Chondrocyte (in vitro differentiated cells): ENCODE measurements around the gene HSPB9. TPM values are rescaled to one million over a fixed set of nuclear protein-coding genes. Genes with fewer than 3 reads are reported as not detected.

Source experiments
- DNase-seq: peaks from one replicate; pipeline ENCODE4 v3.0.0; 2021; ENCODE audit warnings: mixed read lengths, low spot score
- H3K27ac Mint-ChIP-seq: one replicate; pipeline ENCODE4 v1.8.0; 2021; ENCODE audit warnings: mild to moderate bottlenecking, moderate library complexity, mixed read lengths; ENCODE audit not compliant: unreplicated experiment
- H3K27me3 Mint-ChIP-seq: 2 replicates; pipeline ENCODE4 v1.8.0; 2021; ENCODE audit warnings: low read depth, mixed read lengths
- H3K36me3 Mint-ChIP-seq: 2 replicates; pipeline ENCODE4 v1.8.0; 2021; ENCODE audit warnings: low read depth, mixed read lengths
- H3K4me1 Mint-ChIP-seq: 2 replicates; pipeline ENCODE4 v1.8.0; 2021; ENCODE audit warnings: low read depth, mild to moderate bottlenecking, mixed read lengths
- H3K4me3 Mint-ChIP-seq: one replicate; pipeline ENCODE4 v1.8.0; 2021; ENCODE audit warnings: mild to moderate bottlenecking, moderate library complexity, mixed read lengths; ENCODE audit not compliant: unreplicated experiment
- H3K9me3 Mint-ChIP-seq: 2 replicates; pipeline ENCODE4 v1.8.0; 2021; ENCODE audit warnings: low read depth, mixed read lengths
- CTCF ChIP-seq: fragments of 200-600 bp; sonication (generic); IDR thresholded peaks from 2 replicates; pipeline ENCODE4 v1.5.0; 2021; ENCODE audit warnings: antibody characterized with exemption, mild to moderate bottlenecking, moderate library complexity
- total RNA-seq: library from RNA; stranded (reverse); gene quantifications from 3 replicates; pipeline ENCODE4 v1.2.1, GENCODE V29; 2021

HSPB9 gene
- total RNA-seq, 1 donor from 2014 or later = not detected

- Mint-ChIP-seq H3K27ac (peak overlapping the region; percentile 77), H3K9me3 (no peaks in the 10 kb centered on the region), H3K27me3 (no peaks in the 10 kb centered on the region), H3K4me1 (peaks cover 44% of the 10 kb centered on the region), H3K36me3 (peaks cover 32% of the 10 kb centered on the region), H3K4me3 (no peak overlapping the region)
- no peak for DNase-seq
- no peak for TF ChIP-seq CTCF
These were observed 8.6 kb downstream of the HSPB9 start for GRCh38 chr17:42131232-42131631.

DNA sequence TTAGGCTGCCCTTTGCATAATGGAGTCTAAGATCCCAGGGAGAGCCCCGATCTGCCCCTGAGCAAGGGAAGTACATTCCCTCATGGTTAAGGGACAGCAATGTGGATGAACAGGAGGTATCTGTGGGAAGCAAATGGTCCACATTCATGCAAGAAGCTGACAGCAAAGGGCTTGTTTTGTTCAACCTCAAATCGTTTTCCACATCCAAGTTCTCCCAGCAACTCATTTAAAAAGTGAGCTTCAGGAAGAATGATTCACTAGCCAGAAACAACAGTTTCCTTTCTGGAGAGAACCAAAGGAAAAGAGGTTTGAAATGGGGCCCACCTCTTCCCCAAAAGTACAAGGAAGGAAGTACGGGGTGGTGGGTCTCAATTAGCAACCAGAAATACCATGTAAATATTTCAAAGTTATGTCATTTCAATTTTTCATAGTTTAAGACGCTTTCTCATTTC lies 9.4 kb downstream of the HSPB9 start:
- H3K4me1 Mint-ChIP-seq = peaks cover 45% of the 10 kb centered on the region

DNA sequence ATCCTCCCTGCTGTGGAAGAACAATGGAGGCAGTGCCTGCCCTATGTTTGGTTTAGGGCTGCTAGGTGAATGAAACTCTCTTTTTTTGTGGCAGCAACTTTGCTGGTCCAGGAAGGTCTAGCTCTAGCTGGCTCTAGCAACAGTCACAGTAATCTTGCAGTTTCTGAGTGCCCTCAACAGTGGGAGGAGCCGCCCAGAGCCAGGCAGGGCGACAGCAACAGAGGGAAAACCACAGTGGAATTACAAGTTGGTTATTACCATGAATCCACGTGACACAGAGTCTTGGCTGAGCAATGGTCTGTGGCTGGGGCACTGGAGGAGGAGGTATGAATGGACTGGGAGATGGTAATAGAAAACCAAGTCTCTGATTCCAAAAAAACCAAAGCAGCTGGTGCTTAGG lies 10.3 kb downstream of the HSPB9 start:
- no peaks in the 10 kb centered on the region for H3K27me3 Mint-ChIP-seq
- no peak for DNase-seq
- peaks cover 23% of the 10 kb centered on the region for H3K36me3 Mint-ChIP-seq
- TF ChIP-seq CTCF = no peak
- no peak overlapping the region for H3K4me3 Mint-ChIP-seq
- no peaks in the 10 kb centered on the region for H3K9me3 Mint-ChIP-seq
- H3K4me1 Mint-ChIP-seq = peaks cover 46% of the 10 kb centered on the region
- peak overlapping the region; percentile 91 for H3K27ac Mint-ChIP-seq

More for the DNA sequence above, 9.4 kb downstream of the HSPB9 start:
- DNase-seq = no peak
- H3K36me3 Mint-ChIP-seq = peaks cover 28% of the 10 kb centered on the region
- TF ChIP-seq CTCF = no peak
- no peak overlapping the region for H3K4me3 Mint-ChIP-seq
- H3K27ac Mint-ChIP-seq = peak overlapping the region; percentile 91
- no peaks in the 10 kb centered on the region for H3K27me3 Mint-ChIP-seq
- no peaks in the 10 kb centered on the region for H3K9me3 Mint-ChIP-seq

DNA sequence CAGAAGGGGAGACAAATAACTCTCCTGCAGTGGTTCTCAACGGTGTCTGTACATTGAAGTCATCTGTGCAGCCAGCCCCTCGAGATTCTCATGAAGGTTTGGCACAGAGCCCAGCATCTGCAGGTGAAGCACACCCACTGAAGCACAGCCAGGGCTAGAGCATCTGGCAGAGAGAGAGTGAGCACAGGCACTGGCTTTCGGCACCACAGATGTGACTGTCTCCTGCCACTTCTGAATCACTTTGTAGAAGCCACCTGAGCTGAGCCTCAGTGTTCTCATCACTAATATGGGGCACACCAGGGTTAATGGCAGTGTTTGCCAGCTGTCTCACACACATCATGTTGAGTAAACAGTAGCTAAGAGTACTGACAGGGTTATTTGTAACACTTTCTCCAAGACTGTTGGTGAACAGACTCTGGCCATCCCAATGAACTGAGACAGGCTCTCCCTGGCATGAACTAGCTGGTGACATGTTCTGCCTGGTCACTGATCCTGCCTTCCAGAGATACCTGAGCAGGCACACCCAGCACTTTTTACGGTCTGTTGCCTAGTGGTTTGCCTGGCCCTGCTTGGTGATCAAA lies 10.9 kb downstream of the HSPB9 start:
- H3K27ac Mint-ChIP-seq = peak overlapping the region; percentile 91
- H3K4me3 Mint-ChIP-seq = no peak overlapping the region

DNA sequence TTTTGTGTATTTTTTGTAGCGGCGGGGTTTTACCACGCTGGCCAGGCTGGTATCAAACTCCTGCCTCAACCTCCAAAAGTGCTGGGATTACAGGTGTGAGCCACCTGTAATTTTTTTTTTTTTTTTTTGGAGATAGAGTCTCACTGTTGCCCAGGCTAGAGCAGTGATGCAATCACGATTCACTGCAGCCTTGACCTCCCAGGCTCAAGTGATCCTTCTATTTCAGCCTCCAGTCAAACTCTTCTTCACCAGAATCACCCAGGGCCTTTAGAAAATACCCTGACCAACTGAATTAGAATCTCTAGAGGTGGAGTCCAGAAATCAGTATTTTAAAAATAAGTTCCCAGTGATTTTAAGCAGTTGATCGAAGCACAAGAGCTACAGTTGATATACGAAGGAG lies 12.5 kb downstream of the HSPB9 start:
- H3K27me3 Mint-ChIP-seq = no peaks in the 10 kb centered on the region
- DNase-seq = no peak
- no peak overlapping the region for H3K4me3 Mint-ChIP-seq
- peaks cover 15% of the 10 kb centered on the region for H3K36me3 Mint-ChIP-seq
- peak overlapping the region; percentile 38 for H3K27ac Mint-ChIP-seq
- peaks cover 57% of the 10 kb centered on the region for H3K4me1 Mint-ChIP-seq
- no peaks in the 10 kb centered on the region for H3K9me3 Mint-ChIP-seq
- no peak for TF ChIP-seq CTCF

More for the DNA sequence above, 10.9 kb downstream of the HSPB9 start:
- Mint-ChIP-seq H3K27me3 (no peaks in the 10 kb centered on the region), H3K36me3 (peaks cover 18% of the 10 kb centered on the region), H3K4me1 (peaks cover 52% of the 10 kb centered on the region), H3K9me3 (no peaks in the 10 kb centered on the region)
- no peak for TF ChIP-seq CTCF
- DNase-seq = no peak
